GM21515 (cell line): ENCODE measurements around the gene CHMP2A.
"Not testable (repeated sequence)": the region's sequence is repeated elsewhere in the genome, so short reads cannot be mapped to it uniquely, and the experiment has no call there.

ENCODE experiments used
- ATAC-seq: cut with Tn5 transposase; IDR thresholded peaks from one replicate; pipeline ENCODE4 v1.9.1; 2021; ENCODE audit not compliant: unreplicated experiment

Gene CHMP2A

GRCh38 chr19:58513694-58514563, 41.0 kb downstream of the CHMP2A start:
- peak; percentile 45 for ATAC-seq

GRCh38 chr19:58513213-58513693, 41.7 kb downstream of the CHMP2A start:
- peak; percentile 7 for ATAC-seq

GRCh38 chr19:58511353-58512208, 43.3 kb downstream of the CHMP2A start, which contains the start of gene SLC27A5:
Gene SLC27A5 (minus strand): TSS chr19:58511992. CDS start chr19:58511955, 37 bp downstream.
- no peak for ATAC-seq

- ATAC-seq, result no peak
Measured at GRCh38 chr19:58510084-58510862, 44.6 kb downstream of the CHMP2A start.

DNA sequence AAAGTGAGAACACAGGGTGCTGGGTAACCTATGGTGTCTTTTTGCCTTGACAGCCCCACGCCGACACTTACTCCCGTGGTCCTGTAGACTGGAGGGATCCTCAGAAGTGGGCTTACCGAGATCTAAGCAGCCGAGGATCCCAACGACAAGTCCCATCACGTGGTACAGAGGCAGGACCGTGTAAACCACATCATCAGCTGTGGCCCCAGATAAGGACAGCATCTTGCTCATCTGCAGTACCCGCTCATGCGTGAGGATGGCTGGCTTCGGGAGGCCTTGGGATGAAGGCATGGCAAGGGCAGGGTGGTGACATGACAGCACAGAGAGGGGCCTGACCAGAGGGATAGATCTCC, 45.2 kb downstream of the CHMP2A start:
- ATAC-seq, result no peak

- not testable (repeated sequence) for ATAC-seq
Measured at GRCh38 chr19:58507602-58508223, 47.2 kb downstream of the CHMP2A start.
